Measurements from ENCODE around the gene NCAM1. TPM values are rescaled to one million over a fixed set of nuclear protein-coding genes. Genes with fewer than 3 reads are reported as not detected.

The NCAM1 gene
- total RNA-seq, 1 donor from 2014 or later, result 20.3 TPM

DNA sequence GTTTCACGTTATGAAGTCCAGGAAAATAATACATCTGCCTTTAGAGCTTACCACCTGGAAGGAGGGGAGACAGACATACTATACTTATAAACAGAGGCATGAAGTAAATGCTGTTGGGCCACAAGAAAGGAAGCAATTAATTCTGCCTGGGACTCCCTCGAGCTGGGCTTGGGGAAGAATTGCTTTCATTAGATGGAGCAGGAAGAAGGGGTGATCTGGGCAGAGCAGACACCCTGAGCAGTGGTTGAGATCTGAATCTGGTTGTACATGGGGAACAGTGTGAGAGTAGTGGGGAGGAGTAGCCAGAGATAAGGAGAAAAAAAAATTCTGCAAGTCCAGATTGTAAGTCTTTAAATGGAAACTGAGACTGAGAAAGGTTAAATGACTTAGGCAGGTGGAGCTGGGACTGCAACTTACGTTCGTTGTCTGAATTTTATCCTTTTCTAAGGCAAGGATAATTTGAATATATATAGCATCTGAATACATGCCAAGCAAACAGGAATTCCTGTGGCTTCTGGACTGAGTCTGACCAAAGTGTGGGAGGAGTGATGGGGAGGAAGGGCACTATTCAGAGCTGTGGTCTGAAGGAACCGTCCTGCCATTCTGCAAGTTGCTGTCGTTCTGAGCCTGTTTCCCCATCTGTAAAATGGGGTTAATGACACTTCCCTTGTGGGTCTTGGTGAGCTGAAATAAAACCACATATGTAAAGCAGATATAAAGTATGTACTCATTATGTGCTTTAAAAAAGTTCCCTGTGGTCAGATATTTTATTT lies 7.9 kb downstream of the NCAM1 start:
- no peak for DNase-seq (ENCODE audit: low spot score)

DNA sequence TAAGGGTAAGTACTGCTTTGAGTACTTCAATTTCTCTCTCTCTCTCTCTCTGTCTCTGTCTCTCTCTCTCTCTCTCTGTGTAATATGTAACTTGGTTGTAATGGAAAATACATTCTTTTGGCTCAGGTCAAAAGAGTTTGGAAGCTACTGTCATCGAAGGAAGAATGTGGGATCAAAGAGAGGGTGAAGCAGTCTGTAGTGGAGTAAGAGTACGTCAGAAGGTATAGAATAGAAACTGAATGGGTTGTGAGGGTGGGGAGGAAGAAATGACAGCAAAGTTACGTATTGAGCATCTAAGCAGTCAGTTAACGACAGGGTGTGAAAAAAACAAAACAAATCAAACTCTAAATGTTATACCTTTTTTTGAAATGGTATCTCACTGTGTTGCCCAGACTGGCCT lies 10.0 kb downstream of the NCAM1 start:
- no peak for DNase-seq (ENCODE audit: low spot score)

DNA sequence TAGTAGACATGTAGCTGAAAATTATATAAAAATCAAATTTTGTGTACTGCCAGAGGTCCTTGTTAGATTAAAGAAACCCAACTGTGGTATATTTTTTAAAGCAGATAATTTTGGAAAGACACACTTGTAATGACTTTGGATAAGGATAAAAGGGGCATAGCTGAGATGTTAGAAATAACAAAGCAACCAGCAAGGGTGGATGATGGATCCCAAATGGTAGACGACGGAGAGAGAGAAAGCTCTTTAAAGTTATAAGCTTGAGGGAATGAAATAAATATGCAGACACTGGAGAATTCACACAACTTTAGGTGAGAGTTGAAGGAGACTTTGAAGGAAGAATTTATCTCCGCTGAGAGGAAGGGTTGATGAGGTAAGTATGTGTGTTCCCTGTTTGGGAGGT lies 10.6 kb downstream of the NCAM1 start:
- no peak for DNase-seq (ENCODE audit: low spot score)

DNA sequence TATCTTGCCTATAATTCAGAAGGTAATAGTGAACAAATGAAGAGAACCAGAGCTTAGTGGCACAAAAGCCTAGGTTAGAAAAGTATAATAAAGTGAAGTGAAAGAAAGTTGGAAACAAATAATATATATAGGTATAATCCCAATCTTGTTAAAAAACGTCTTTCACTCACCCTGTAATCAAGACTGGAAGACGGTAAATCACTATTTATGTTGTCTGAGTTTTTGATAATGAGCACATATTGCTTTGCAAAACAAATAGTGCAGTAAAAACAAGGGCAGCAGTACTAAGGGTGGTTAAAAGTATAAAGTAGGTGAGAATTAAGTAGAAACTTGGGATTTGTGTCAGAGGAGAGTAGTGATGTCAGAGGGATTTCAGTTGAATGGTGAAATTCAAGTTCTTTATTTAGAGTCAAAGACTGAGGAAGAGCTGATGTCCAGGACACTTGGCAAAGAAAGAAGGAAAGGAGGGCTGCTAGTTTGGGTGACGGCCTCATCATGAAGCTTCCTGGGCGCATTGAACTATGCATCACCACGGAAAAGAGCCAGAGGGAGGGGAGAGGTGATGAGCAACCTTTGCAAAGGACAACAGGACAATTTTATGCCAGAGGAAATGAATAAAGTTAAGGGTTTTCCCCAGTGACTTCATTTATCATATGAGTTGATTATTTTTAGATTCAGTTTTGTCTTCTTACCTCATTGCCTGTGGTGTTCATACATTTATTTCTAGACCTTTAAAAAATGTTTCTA lies 11.4 kb downstream of the NCAM1 start:
- DNase-seq (ENCODE audit: low spot score), result no peak

DNA sequence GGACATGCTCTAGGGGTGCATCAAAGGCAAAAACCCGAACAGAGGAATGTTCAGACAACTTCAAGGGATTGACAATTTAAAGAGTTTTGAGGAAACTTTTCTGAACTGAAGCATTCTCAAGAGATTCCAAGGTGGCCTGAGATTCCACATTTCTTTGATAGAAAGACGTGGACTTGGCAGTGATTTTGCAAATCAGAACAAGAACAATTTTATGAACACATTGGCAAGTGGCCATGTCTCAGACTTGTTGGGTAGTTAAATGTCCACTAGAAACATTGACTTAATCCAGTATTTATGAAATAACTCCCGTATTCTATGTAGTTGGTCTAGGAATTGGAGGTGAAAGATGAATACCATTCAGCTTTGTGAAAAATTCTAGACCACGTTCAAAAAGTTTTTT lies 13.8 kb downstream of the NCAM1 start:
- no peak for DNase-seq (ENCODE audit: low spot score)

DNA sequence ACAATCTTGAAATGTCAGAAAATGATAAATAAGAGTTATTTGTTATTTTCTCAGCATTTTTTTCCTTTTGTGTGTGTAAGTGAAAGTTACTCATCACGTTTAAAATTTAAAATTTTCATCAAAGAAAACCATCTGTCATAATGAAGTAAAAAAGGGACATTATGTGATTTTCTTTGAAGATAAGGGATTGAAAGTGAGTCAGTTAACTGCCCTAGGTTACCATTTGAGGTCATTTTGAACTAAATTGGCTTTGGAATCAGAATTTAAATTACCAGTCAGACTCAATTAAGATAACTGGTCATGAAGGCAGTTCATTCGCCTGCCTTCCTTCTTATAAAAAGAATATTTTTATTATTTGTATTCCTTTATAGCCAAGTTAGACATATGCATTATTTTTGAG lies 14.3 kb downstream of the NCAM1 start:
- DNase-seq (ENCODE audit: low spot score), result no peak

DNA sequence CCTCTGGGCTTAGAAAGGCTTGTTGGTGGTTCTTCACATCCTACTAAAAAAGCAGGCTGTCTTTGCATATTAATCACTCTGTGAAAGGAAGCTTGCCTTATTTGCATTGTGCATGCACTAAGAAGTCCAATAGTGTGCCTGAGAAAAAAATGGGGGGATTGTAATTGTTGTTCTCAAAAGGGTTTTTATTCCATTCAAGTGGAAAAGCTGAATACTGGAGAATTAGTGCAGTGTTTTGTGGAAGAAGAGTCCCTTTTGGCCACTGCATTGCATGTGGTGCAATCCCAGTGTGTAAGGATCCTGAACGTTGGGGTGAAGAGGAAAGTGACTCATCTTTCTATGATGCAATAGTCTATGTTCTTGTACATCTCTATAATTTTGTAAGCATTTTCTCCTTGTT lies 16.5 kb downstream of the NCAM1 start:
- DNase-seq (ENCODE audit: low spot score), result no peak

DNA sequence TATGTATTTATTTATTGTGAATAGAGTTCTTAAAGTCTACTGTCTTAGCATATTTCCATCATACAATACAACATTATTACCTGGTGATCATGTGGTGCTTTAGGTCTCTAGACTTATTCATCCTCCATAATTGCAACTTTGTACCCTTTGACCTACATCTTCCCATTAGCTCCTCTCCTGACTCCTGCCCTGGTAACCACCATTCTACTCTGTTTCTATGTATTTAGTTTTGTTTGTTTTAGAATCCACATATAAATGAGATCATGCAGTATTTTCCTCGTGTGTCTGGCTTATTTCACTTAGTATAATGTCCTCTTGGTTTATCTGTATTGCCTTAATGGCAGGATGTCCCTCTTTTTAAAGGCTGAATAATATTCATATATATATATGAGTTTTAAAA lies 22.7 kb downstream of the NCAM1 start:
- DNase-seq (ENCODE audit: low spot score), result no peak

DNA sequence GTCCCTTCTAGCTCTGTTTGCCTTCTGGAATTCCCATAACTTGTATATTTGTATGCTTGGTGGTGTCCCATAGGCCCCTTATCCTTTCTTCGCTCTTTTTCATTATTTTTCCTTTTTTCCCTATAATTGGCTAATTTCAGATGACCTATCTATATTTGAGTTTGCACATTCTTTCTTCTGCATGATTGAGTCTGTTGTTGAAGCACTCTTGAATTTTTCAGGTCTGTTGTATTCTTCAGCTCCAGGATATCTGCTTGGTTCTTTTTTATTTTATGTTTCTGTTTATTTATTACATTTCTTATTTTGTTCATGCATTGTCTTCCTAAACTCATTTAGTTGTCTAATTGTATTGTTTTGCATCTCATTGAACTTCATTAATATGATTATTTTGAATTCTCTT lies 28.0 kb downstream of the NCAM1 start:
- no peak for DNase-seq (ENCODE audit: low spot score)

DNA sequence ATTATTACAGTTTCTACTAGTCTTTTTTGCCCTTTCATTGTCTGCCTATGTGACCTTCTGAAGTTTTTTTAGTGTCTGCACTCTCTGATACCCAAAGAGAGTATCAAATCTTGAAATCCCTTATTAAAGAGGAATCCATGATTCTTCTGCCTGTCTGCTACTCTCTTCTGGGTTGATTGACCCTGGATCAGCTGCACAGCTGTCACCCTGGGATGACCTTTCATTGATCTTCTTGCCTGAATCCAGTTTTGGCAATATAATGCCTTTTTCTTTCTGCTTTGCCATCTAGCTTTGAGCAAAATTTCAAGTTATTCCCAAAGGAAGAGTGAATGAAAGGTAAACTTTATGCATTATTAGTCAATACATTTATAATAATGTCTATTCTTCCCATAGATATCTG lies 32.6 kb downstream of the NCAM1 start:
- no peak for DNase-seq (ENCODE audit: low spot score)

DNA sequence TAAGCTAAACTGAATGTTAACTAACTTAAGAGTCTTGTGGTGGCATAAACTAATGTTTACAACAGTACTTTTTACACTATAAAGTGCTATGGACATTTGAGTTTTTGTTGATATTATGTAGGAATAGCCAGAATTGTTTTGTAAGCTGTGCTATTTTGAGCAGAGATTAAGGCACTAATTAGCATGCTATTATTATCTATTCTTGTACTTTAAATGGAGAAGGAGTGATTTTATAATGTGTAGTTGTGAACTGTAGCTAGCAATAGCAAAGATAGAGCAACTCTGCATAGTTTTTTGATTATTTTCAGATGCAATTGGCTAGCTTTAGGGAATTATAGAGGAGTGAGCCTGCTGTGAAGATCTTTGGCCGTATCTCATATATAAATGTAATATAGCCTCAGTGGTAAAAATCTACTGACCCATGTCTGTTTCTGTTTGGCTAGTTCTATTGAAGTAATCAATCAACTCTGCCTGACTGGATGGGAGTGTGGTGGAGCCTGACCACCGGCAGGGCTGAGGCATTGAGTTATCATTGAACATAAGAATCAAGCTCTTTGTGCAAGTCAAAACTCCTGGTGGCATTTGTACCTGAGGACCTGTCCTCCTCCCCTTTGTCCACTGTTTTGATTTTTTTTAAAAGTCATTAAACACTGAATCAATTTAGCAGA lies 34.3 kb downstream of the NCAM1 start:
- no peak for DNase-seq (ENCODE audit: low spot score)

DNA sequence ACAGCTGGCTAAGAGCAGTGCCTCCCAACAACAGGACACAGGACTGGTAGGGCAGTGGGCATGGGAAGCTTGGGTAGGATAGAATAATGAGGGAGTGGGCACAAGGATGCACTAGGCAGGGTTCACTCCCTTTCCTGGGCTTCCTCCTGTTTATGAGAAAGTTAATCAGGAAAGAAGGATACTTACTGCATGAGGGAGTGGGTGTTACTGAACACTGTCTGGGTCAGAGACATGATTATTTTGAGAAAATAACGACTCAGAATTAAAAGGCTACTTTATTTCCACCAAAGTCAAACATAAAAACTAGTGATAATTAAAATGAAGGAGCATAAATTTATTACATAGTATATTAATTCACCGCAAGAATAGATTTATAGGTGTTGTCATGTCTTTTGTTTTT lies 35.8 kb downstream of the NCAM1 start:
- no peak for DNase-seq (ENCODE audit: low spot score)

DNA sequence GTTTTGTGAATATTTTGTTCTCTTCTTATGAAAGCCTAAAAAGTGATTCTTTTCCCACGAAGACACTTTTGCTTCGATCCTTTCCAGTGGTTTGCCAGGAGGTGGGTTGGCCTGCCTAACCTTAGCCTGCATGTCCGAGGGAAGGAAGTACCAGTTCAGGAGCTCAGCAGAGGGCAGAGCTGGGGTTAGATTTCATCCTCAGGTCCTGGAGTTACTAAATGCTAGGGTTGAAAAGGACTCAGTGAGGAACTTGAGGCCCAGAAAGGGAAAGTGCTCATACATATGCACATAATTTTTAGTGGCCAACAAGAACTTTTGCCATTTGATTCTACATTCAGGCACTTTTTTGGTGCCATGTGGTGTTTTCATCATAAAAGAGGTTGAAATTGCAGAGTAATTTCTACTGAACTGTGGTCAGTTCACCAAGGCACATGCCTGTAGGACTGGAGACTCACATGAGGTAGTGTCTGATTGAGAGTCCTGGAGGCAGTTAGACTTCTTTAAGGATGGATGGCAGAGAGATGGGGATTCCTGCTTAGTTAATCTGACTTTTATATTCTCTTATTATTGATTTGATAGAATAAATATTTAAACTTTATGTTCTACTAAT lies 36.7 kb downstream of the NCAM1 start:
- no peak for DNase-seq (ENCODE audit: low spot score)

DNA sequence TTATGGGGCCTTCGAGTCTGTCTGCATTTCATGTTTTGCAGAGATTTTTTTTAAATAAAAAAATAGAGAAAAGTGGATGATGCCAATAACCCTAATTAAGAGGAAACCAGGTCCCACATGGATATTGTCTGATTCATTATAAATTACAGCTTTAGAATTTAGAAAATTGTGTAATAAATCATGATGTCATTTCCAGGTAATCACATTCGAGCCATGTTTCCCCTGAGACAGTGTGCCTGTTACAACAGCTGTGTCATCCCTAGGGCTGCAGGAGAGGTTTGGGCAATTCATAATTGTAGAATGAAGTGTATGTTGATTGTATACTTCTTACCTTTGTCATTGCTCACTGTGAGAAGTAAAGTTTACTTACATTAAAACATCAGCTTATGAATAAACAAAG lies 38.3 kb downstream of the NCAM1 start:
- DNase-seq (ENCODE audit: low spot score), result no peak

DNA sequence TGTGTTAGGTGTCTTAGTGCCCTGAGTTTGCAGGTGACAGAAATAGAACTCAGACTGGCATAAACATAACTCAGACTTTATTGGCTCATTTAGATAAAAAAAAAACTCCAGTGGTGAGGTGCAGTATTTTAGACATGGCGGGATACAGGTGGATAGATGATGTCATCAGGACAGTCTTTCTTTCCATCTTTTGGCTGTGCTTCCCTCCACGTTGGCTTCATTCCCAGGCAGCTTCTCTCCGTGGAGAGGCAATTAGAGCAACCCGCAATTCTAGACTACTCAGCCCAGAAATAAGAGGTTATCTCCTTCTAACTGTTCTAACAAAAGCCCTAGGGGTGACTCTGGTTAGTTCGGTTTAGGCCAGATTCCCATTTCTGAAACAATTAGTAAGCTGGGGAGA lies 40.5 kb downstream of the NCAM1 start:
- no peak for DNase-seq (ENCODE audit: low spot score)

DNA sequence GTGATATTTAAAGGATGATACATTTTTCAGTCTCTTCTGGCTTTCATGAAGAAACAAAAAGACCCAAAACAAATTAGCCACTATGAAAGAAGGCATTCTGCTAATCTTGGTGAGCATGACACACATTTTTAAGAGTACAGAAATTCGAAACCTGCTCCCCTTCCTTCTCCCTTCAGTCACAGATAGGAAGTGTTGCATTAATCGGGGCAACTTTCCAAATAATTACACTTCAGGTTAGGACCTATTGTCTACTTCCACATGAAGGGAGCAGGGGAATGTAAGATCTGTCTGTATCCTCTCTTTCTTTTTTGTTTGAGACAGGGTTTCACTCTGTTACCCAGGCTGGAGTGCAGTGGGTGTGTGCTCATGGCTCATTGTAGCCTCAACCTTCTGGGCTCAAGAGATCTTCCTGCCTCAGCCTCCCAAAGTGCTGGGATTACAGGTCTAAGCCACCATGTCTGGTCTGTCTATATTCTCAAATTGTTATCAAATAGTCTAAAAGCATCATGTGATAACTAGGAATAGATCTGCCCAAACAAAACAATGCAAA lies 45.8 kb downstream of the NCAM1 start:
- DNase-seq (ENCODE audit: low spot score), result no peak

DNA sequence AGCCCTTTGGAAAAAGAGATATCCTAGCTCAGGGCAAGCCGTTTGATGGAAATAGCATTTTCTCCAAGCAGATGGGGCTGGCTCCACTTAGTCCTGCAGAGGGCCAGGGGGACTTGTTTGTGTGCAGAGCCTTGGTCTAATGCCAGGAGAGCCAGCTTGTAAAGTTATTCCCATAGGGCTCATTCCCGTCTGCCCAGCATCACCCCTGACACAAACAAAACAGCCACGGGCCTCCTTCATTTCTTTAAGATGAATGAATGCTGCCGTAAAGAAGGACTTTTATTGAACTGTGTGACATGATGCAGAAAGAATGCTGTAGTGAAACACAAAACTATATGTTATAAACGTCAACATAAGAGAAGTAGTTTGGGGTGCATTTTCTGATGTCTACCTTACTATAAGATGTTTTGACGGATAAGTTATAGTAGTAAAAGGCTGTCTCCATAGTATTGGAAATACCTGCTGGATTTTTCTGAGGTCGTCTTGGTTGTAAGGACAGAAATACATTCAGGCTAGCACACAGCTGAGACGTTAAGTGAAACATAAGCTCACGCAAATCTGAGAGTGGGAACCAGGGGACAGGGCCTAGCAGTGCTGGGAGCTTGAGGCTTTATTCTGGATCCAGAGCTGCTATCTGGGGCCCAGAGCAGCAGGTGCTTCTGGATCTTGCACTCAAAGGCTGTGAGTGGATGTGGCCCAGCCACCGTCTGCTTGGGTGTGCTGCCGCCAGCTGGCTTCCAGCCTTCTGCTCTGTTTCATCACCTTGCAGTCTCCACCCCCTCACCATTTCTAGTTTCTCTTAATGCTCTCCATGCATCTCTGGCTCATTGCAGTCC lies 53.3 kb downstream of the NCAM1 start:
- DNase-seq (ENCODE audit: low spot score), result no peak

DNA sequence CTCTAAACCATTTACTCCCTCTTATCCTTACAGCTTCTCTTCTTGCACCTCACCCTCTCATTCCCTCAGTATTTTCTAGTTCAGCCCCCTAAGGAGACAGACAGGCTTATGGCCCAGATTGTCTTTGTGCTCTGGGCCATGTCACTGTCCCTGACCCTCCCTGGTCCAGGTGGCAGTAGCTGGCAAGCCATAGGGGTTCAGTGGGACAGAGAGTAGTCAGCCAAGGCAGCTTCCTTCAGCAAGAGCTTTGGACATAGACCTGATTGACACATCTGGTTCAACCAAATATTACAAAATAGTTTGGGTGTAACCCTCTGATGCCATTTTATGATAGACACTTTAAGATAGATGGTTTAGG lies 53.9 kb downstream of the NCAM1 start:
- no peak for DNase-seq (ENCODE audit: low spot score)

DNA sequence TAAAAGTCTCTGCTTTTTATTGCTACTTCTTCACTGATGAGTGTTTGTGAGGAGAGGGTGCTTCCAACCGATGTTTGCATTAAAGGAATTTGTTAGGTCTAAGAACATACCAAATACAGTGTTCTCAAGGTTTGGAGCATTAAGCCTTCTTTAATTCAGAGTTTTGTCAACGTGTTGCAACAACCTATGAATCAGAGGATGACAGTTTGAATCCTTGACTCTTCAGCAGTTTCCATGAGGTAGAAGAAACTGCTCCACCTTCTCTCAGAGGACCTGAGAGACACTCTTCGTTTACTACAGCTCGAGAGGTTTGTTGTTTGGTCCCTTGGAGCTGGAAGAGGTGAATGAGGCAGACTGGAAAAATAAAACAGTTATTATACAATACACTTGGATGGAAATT lies 55.7 kb downstream of the NCAM1 start:
- no peak for DNase-seq (ENCODE audit: low spot score)

DNA sequence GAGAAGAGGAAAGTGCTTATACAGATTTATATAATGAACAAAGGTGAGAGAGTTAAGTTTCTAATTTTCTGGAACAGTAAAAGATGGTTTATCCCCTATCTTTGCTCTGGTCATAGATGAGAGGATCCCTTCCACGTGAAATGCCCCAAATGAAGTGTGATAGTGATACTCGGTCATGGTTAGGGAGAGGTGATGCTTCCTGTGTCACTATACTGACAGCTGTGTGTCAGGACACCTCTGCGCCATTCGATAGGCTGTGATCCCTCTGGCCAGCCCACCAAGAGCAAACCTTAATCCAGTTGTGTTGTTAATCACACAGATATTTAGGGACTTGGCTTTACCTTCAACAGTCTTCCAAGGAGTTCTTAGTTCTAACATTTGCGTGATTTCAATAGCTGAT lies 57.7 kb downstream of the NCAM1 start:
- no peak for DNase-seq (ENCODE audit: low spot score)

DNA sequence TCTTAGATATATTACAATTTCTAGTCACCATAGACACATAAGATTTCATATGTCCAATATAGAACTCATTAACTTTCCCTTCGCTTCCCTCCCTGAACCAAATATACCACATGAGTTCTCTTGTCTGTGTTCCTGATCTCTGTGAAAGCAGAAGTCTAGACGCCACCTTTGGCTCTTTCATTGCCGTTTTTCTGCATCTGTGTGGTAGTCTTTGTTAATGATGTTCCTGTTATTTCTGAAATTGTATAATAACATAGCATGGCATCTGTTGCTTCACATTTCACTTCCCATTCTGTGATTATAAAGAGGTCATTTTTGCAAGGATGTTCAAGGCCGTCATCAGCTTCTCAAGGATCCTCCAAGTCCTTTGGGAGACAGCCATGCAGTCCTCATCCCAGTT lies 58.5 kb downstream of the NCAM1 start:
- no peak for DNase-seq (ENCODE audit: low spot score)

Measured in mucosa of gallbladder (tissue), 1 donor.